ENCODE results near the gene CARM1.
"Not testable (repeated sequence)": the region's sequence is repeated elsewhere in the genome, so short reads cannot be mapped to it uniquely, and the experiment has no call there.

Gene CARM1

GRCh38 chr19:10852098-10852800 lies 19.1 kb upstream of the CARM1 start:
- Histone ChIP-seq H3K27ac (no peak overlapping the region), H3K4me3 (ENCODE audit: low read depth, low read length) (no peak overlapping the region), H3K36me3 (replicated peaks) (no peaks in the 10 kb centered on the region), H3K27me3 (replicated peaks) (no peaks in the 10 kb centered on the region)
- in situ Hi-C loops (cut with HindIII; ENCODE audit: low pct_ligation_motif_present, low sequenced_read_pairs): no loop called here
- TF ChIP-seq, protein P1, sequence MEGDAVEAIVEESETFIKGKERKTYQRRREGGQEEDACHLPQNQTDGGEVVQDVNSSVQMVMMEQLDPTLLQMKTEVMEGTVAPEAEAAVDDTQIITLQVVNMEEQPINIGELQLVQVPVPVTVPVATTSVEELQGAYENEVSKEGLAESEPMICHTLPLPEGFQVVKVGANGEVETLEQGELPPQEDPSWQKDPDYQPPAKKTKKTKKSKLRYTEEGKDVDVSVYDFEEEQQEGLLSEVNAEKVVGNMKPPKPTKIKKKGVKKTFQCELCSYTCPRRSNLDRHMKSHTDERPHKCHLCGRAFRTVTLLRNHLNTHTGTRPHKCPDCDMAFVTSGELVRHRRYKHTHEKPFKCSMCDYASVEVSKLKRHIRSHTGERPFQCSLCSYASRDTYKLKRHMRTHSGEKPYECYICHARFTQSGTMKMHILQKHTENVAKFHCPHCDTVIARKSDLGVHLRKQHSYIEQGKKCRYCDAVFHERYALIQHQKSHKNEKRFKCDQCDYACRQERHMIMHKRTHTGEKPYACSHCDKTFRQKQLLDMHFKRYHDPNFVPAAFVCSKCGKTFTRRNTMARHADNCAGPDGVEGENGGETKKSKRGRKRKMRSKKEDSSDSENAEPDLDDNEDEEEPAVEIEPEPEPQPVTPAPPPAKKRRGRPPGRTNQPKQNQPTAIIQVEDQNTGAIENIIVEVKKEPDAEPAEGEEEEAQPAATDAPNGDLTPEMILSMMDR (IDR thresholded peaks at IDR 0.05; ENCODE audit: low read depth, low read length, missing control alignments): no peak
- peak; percentile 51 for DNase-seq

GRCh38 chr19:10852941-10853340 lies 18.4 kb upstream of the CARM1 start:
- DNase-seq: no peak
- Histone ChIP-seq H3K4me3 (ENCODE audit: low read depth, low read length) (no peak overlapping the region), H3K27me3 (replicated peaks) (no peaks in the 10 kb centered on the region), H3K27ac (no peak overlapping the region), H3K36me3 (replicated peaks) (no peaks in the 10 kb centered on the region)
- TF ChIP-seq, protein P1 (IDR thresholded peaks at IDR 0.05; ENCODE audit: low read depth, low read length, missing control alignments): no peak
- in situ Hi-C loops (cut with HindIII; ENCODE audit: low pct_ligation_motif_present, low sequenced_read_pairs): no loop called here

GRCh38 chr19:10854350-10855089 lies 16.8 kb upstream of the CARM1 start:
- TF ChIP-seq, protein P1 (IDR thresholded peaks at IDR 0.05; ENCODE audit: low read depth, low read length, missing control alignments): no peak
- no peaks in the 10 kb centered on the region for H3K36me3 ChIP-seq (replicated peaks)
- in situ Hi-C loops (cut with HindIII; ENCODE audit: low pct_ligation_motif_present, low sequenced_read_pairs): no loop called here

GRCh38 chr19:10855879-10856522 lies 15.4 kb upstream of the CARM1 start:
- H3K27ac ChIP-seq: no peak overlapping the region
- TF ChIP-seq, protein P1 (IDR thresholded peaks at IDR 0.05; ENCODE audit: low read depth, low read length, missing control alignments): peak; percentile 73
- no peaks in the 10 kb centered on the region for H3K27me3 ChIP-seq (replicated peaks)
- H3K36me3 ChIP-seq (replicated peaks): no peaks in the 10 kb centered on the region
- no peak for DNase-seq
- in situ Hi-C loops (cut with HindIII; ENCODE audit: low pct_ligation_motif_present, low sequenced_read_pairs): no loop called here
- no peak overlapping the region for H3K4me3 ChIP-seq (ENCODE audit: low read depth, low read length)

More at GRCh38 chr19:10854350-10855089, 16.8 kb upstream of the CARM1 start:
- no peak overlapping the region for H3K27ac ChIP-seq
- DNase-seq: no peak
- H3K27me3 ChIP-seq (replicated peaks): no peaks in the 10 kb centered on the region
- H3K4me3 ChIP-seq (ENCODE audit: low read depth, low read length): no peak overlapping the region

DNA sequence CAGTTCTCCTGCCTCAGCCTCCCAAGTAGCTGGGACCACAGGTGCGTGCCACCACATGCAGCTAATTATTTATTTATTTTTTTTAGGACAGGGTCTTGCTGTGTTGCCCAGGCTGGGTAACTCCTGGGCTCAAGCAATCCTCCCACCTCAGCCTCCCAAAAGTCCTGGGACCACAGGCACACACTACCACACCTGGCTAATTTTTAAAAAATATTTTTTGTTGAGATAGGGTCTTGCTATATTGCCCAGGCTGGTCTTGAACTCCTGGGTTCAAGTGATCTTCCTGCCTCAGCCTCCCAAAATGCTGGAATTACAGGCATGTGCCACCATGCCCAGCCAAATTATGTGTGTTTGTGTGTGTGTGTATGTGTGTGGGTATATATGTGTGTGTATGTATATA lies 14.5 kb upstream of the CARM1 start:
- H3K27me3 ChIP-seq (replicated peaks); in situ Hi-C loops (cut with HindIII; ENCODE audit: low pct_ligation_motif_present, low sequenced_read_pairs); H3K27ac ChIP-seq; H3K36me3 ChIP-seq (replicated peaks); H3K4me3 ChIP-seq (ENCODE audit: low read depth, low read length); DNase-seq: not testable (repeated sequence)

DNA sequence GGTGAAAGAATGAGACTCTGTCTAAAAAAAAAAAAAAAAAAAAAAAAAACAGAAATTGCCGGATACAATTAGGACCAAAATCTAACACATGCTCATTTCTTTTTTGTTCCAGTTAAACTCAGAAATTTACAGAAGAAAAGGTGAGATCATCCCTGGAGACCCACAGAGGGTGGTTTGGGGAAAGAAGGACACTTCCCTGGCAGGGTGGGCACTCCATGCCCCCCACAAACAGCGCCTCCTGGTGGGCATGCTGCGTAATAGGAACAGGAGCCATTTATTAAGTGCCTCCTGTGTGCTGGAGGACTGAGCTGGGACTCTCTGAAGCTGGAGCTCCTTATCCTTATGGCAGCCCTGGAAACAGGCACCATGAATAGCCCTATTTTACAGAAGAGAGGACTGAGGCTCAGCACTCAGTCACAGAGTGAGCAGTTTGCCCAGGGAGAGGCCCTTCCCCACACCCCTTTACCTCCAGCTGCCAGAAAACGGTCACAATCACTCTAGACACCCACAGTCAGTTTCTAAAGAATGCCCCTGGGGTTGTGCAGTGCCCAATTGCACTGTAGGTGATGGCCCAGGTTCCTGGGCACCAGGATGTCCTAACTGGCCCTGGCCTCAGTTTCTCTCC lies 13.0 kb upstream of the CARM1 start:
- no peak overlapping the region for H3K27ac ChIP-seq
- H3K4me3 ChIP-seq (ENCODE audit: low read depth, low read length): no peak overlapping the region
- TF ChIP-seq, protein P1 (IDR thresholded peaks at IDR 0.05; ENCODE audit: low read depth, low read length, missing control alignments): peak; percentile 93
- no peaks in the 10 kb centered on the region for H3K36me3 ChIP-seq (replicated peaks)
- no peak for DNase-seq
- in situ Hi-C loops (cut with HindIII; ENCODE audit: low pct_ligation_motif_present, low sequenced_read_pairs): no loop called here
- no peaks in the 10 kb centered on the region for H3K27me3 ChIP-seq (replicated peaks)

Data from brain microvascular endothelial cell (primary cell).